Measurements from ENCODE around the gene RBBP8NL. TPM values are rescaled to one million over a fixed set of nuclear protein-coding genes. Genes with fewer than 3 reads are reported as not detected.

RBBP8NL gene
- total and polyA plus RNA-seq, 2 donors, result 0.33 to 0.64 TPM

- H3K9me3 ChIP-seq (ENCODE audit: control insufficient read depth in 2 of 2, insufficient read depth in 1 of 2, low read length in 1 of 2), result no peaks in the 10 kb centered on the region
- H3K27me3 ChIP-seq (ENCODE audit: control insufficient read depth in 2 of 2, insufficient read depth in 1 of 2, low read length in 1 of 2), result peaks cover 0 to 14% of the 10 kb centered on the region in 2 donors
- H3K36me3 ChIP-seq (ENCODE audit: control insufficient read depth in 2 of 2, insufficient read depth in 2 of 2, low read length in 1 of 2), result no peaks in the 10 kb centered on the region
- no peak overlapping the region for H3K4me3 ChIP-seq (ENCODE audit: low read length in 2 of 2)
- H3K4me1 ChIP-seq (ENCODE audit: control insufficient read depth in 2 of 2, insufficient read depth in 2 of 2, low read length in 2 of 2), result no peaks in the 10 kb centered on the region
- no peak overlapping the region for H3K27ac ChIP-seq (ENCODE audit: low read depth in 1 of 2, low read length in 1 of 2)
- WGBS, result 67% methylated on average over 10 of the region's 10 CpGs
- no peak for DNase-seq (ENCODE audit: low read depth in 6 of 9, low spot score in 9 of 9)
These were observed 20.7 kb upstream of the RBBP8NL start for GRCh38 chr20:62448038-62448437.

GRCh38 chr20:62446888-62447869, 19.8 kb upstream of the RBBP8NL start:
- H3K9me3 ChIP-seq (ENCODE audit: control insufficient read depth in 2 of 2, insufficient read depth in 1 of 2, low read length in 1 of 2), result no peaks in the 10 kb centered on the region
- DNase-seq (ENCODE audit: low read depth in 6 of 9, low spot score in 9 of 9), result no peak
- no peak overlapping the region for H3K4me3 ChIP-seq (ENCODE audit: low read length in 2 of 2)
- H3K36me3 ChIP-seq (ENCODE audit: control insufficient read depth in 2 of 2, insufficient read depth in 2 of 2, low read length in 1 of 2), result no peaks in the 10 kb centered on the region
- H3K4me1 ChIP-seq (ENCODE audit: control insufficient read depth in 2 of 2, insufficient read depth in 2 of 2, low read length in 2 of 2), result no peaks in the 10 kb centered on the region
- peaks cover 0 to 6% of the 10 kb centered on the region in 2 donors for H3K27me3 ChIP-seq (ENCODE audit: control insufficient read depth in 2 of 2, insufficient read depth in 1 of 2, low read length in 1 of 2)
- 91% methylated on average over 44 of the region's 44 CpGs for WGBS
- H3K27ac ChIP-seq (ENCODE audit: low read depth in 1 of 2, low read length in 1 of 2), result no peak overlapping the region

- Histone ChIP-seq H3K36me3 (ENCODE audit: control insufficient read depth in 2 of 2, insufficient read depth in 2 of 2, low read length in 1 of 2) (no peaks in the 10 kb centered on the region), H3K4me3 (ENCODE audit: low read length in 2 of 2) (no peak overlapping the region), H3K27ac (ENCODE audit: low read depth in 1 of 2, low read length in 1 of 2) (no peak overlapping the region), H3K4me1 (ENCODE audit: control insufficient read depth in 2 of 2, insufficient read depth in 2 of 2, low read length in 2 of 2) (no peaks in the 10 kb centered on the region), H3K27me3 (ENCODE audit: control insufficient read depth in 2 of 2, insufficient read depth in 1 of 2, low read length in 1 of 2) (peaks cover 0 to 6% of the 10 kb centered on the region in 2 donors), H3K9me3 (ENCODE audit: control insufficient read depth in 2 of 2, insufficient read depth in 1 of 2, low read length in 1 of 2) (no peaks in the 10 kb centered on the region)
- 73% methylated on average over 12 of the region's 12 CpGs for WGBS
- DNase-seq (ENCODE audit: low read depth in 6 of 9, low spot score in 9 of 9), result no peak
These were observed 19.1 kb upstream of the RBBP8NL start for GRCh38 chr20:62446481-62446880.

- DNase-seq (ENCODE audit: low read depth in 6 of 9, low spot score in 9 of 9), result no peak
- H3K4me3 ChIP-seq (ENCODE audit: low read length in 2 of 2), result no peak overlapping the region
- no peaks in the 10 kb centered on the region for H3K9me3 ChIP-seq (ENCODE audit: control insufficient read depth in 2 of 2, insufficient read depth in 1 of 2, low read length in 1 of 2)
- no peaks in the 10 kb centered on the region for H3K36me3 ChIP-seq (ENCODE audit: control insufficient read depth in 2 of 2, insufficient read depth in 2 of 2, low read length in 1 of 2)
- 91% methylated on average over 36 of the region's 36 CpGs for WGBS
- no peak overlapping the region for H3K27ac ChIP-seq (ENCODE audit: low read depth in 1 of 2, low read length in 1 of 2)
- no peaks in the 10 kb centered on the region for H3K4me1 ChIP-seq (ENCODE audit: control insufficient read depth in 2 of 2, insufficient read depth in 2 of 2, low read length in 2 of 2)
- H3K27me3 ChIP-seq (ENCODE audit: control insufficient read depth in 2 of 2, insufficient read depth in 1 of 2, low read length in 1 of 2), result peaks cover 0 to 10% of the 10 kb centered on the region in 2 donors
These were observed 18.4 kb upstream of the RBBP8NL start for GRCh38 chr20:62445553-62446340.

GRCh38 chr20:62444286-62444685, 16.9 kb upstream of the RBBP8NL start:
- no peaks in the 10 kb centered on the region for H3K36me3 ChIP-seq (ENCODE audit: control insufficient read depth in 2 of 2, insufficient read depth in 2 of 2, low read length in 1 of 2)
- DNase-seq (ENCODE audit: low read depth in 6 of 9, low spot score in 9 of 9), result no peak
- no peaks in the 10 kb centered on the region for H3K9me3 ChIP-seq (ENCODE audit: control insufficient read depth in 2 of 2, insufficient read depth in 1 of 2, low read length in 1 of 2)
- no peak overlapping the region for H3K4me3 ChIP-seq (ENCODE audit: low read length in 2 of 2)
- H3K4me1 ChIP-seq (ENCODE audit: control insufficient read depth in 2 of 2, insufficient read depth in 2 of 2, low read length in 2 of 2), result no peaks in the 10 kb centered on the region
- H3K27ac ChIP-seq (ENCODE audit: low read depth in 1 of 2, low read length in 1 of 2), result no peak overlapping the region
- peaks cover 0 to 8% of the 10 kb centered on the region in 2 donors for H3K27me3 ChIP-seq (ENCODE audit: control insufficient read depth in 2 of 2, insufficient read depth in 1 of 2, low read length in 1 of 2)
- 96% methylated on average over 6 of the region's 6 CpGs for WGBS

- DNase-seq (ENCODE audit: low read depth in 6 of 9, low spot score in 9 of 9), result no peak
- 90% methylated on average over 16 of the region's 16 CpGs for WGBS
- no peaks in the 10 kb centered on the region for H3K9me3 ChIP-seq (ENCODE audit: control insufficient read depth in 2 of 2, insufficient read depth in 1 of 2, low read length in 1 of 2)
- H3K4me1 ChIP-seq (ENCODE audit: control insufficient read depth in 2 of 2, insufficient read depth in 2 of 2, low read length in 2 of 2), result no peaks in the 10 kb centered on the region
- no peak overlapping the region for H3K4me3 ChIP-seq (ENCODE audit: low read length in 2 of 2)
- no peaks in the 10 kb centered on the region for H3K36me3 ChIP-seq (ENCODE audit: control insufficient read depth in 2 of 2, insufficient read depth in 2 of 2, low read length in 1 of 2)
- H3K27me3 ChIP-seq (ENCODE audit: control insufficient read depth in 2 of 2, insufficient read depth in 1 of 2, low read length in 1 of 2), result peaks cover 0 to 6% of the 10 kb centered on the region in 2 donors
- H3K27ac ChIP-seq (ENCODE audit: low read depth in 1 of 2, low read length in 1 of 2), result no peak overlapping the region
These were observed 14.7 kb upstream of the RBBP8NL start for GRCh38 chr20:62441987-62442539.

- Histone ChIP-seq H3K36me3 (ENCODE audit: control insufficient read depth in 2 of 2, insufficient read depth in 2 of 2, low read length in 1 of 2) (no peaks in the 10 kb centered on the region), H3K9me3 (ENCODE audit: control insufficient read depth in 2 of 2, insufficient read depth in 1 of 2, low read length in 1 of 2) (no peaks in the 10 kb centered on the region), H3K27me3 (ENCODE audit: control insufficient read depth in 2 of 2, insufficient read depth in 1 of 2, low read length in 1 of 2) (peaks cover 3 to 24% of the 10 kb centered on the region in 2 donors), H3K4me1 (ENCODE audit: control insufficient read depth in 2 of 2, insufficient read depth in 2 of 2, low read length in 2 of 2) (no peaks in the 10 kb centered on the region), H3K4me3 (ENCODE audit: low read length in 2 of 2) (no peak overlapping the region), H3K27ac (ENCODE audit: low read depth in 1 of 2, low read length in 1 of 2) (no peak overlapping the region)
- DNase-seq (ENCODE audit: low read depth in 6 of 9, low spot score in 9 of 9), result no peak
- WGBS, result 62% methylated on average over 5 of the region's 5 CpGs
These were observed 11.9 kb upstream of the RBBP8NL start for GRCh38 chr20:62439218-62439617.

- H3K27me3 ChIP-seq (ENCODE audit: control insufficient read depth in 2 of 2, insufficient read depth in 1 of 2, low read length in 1 of 2), result peaks cover 10 to 37% of the 10 kb centered on the region in 2 donors
- H3K4me3 ChIP-seq (ENCODE audit: low read length in 2 of 2), result no peak overlapping the region
- H3K9me3 ChIP-seq (ENCODE audit: control insufficient read depth in 2 of 2, insufficient read depth in 1 of 2, low read length in 1 of 2), result no peaks in the 10 kb centered on the region
- H3K27ac ChIP-seq (ENCODE audit: low read depth in 1 of 2, low read length in 1 of 2), result no peak overlapping the region
- no peaks in the 10 kb centered on the region for H3K4me1 ChIP-seq (ENCODE audit: control insufficient read depth in 2 of 2, insufficient read depth in 2 of 2, low read length in 2 of 2)
- no peaks in the 10 kb centered on the region for H3K36me3 ChIP-seq (ENCODE audit: control insufficient read depth in 2 of 2, insufficient read depth in 2 of 2, low read length in 1 of 2)
- DNase-seq (ENCODE audit: low read depth in 6 of 9, low spot score in 9 of 9), result no peak
- 95% methylated on average over 24 of the region's 24 CpGs for WGBS
These were observed 10.6 kb upstream of the RBBP8NL start for GRCh38 chr20:62437927-62438326.

GRCh38 chr20:62437496-62437895, 10.2 kb upstream of the RBBP8NL start:
- Histone ChIP-seq H3K4me3 (ENCODE audit: low read length in 2 of 2) (no peak overlapping the region), H3K4me1 (ENCODE audit: control insufficient read depth in 2 of 2, insufficient read depth in 2 of 2, low read length in 2 of 2) (no peaks in the 10 kb centered on the region), H3K27ac (ENCODE audit: low read depth in 1 of 2, low read length in 1 of 2) (no peak overlapping the region), H3K9me3 (ENCODE audit: control insufficient read depth in 2 of 2, insufficient read depth in 1 of 2, low read length in 1 of 2) (no peaks in the 10 kb centered on the region), H3K27me3 (ENCODE audit: control insufficient read depth in 2 of 2, insufficient read depth in 1 of 2, low read length in 1 of 2) (peaks cover 10 to 41% of the 10 kb centered on the region in 2 donors), H3K36me3 (ENCODE audit: control insufficient read depth in 2 of 2, insufficient read depth in 2 of 2, low read length in 1 of 2) (no peaks in the 10 kb centered on the region)
- DNase-seq (ENCODE audit: low read depth in 6 of 9, low spot score in 9 of 9), result no peak
- 91% methylated on average over 12 of the region's 12 CpGs for WGBS
